Endometrium (tissue), 2 donors: ENCODE measurements around the gene PAQR7.
A peak's percentile ranks its signal among the peaks of the same experiment; 100 is the strongest.

Experiments
- FAIRE-seq: peaks from 2 replicates; lab custom pipeline; 2012; peaks lifted over from hg19 to GRCh38; lab: Jason Lieb, UNC
- donor health status: control.
- donor health status: control.

The PAQR7 gene

GRCh38 chr1:25873120-25873519, 2.4 kb downstream of the PAQR7 start:
- FAIRE-seq, result no peak

GRCh38 chr1:25872713-25873112, 2.8 kb downstream of the PAQR7 start:
- FAIRE-seq, result no peak

GRCh38 chr1:25871704-25872494, 3.6 kb downstream of the PAQR7 start:
- FAIRE-seq, result no peak

- no peak for FAIRE-seq
Measured at GRCh38 chr1:25871086-25871703, 4.3 kb downstream of the PAQR7 start.

GRCh38 chr1:25870614-25871013, 4.9 kb downstream of the PAQR7 start:
- no peak for FAIRE-seq

GRCh38 chr1:25869909-25870606, 5.5 kb downstream of the PAQR7 start:
- FAIRE-seq, result no peak

GRCh38 chr1:25867210-25867991, 8.1 kb downstream of the PAQR7 start:
- peak; percentile 37 for FAIRE-seq

- no peak for FAIRE-seq
Measured at GRCh38 chr1:25866288-25866687, 9.2 kb downstream of the PAQR7 start.

GRCh38 chr1:25864434-25864833, 11.1 kb downstream of the PAQR7 start:
- FAIRE-seq, result no peak

GRCh38 chr1:25863486-25864262, 11.8 kb downstream of the PAQR7 start:
- no peak for FAIRE-seq

GRCh38 chr1:25862785-25863485, 12.6 kb downstream of the PAQR7 start:
- FAIRE-seq, result no peak

GRCh38 chr1:25861316-25862286, 13.9 kb downstream of the PAQR7 start:
- FAIRE-seq, result no peak

GRCh38 chr1:25858906-25859789, 16.4 kb downstream of the PAQR7 start, which contains the start of gene AUNIP:
Gene AUNIP (minus strand): TSS chr1:25859457. CDS start chr1:25859357, 100 bp downstream.
- FAIRE-seq, result no peak

GRCh38 chr1:25858494-25858893, 17.0 kb downstream of the PAQR7 start:
- no peak for FAIRE-seq

GRCh38 chr1:25856856-25857255, 18.7 kb downstream of the PAQR7 start:
- FAIRE-seq, result no peak

GRCh38 chr1:25854554-25854953, 21.0 kb downstream of the PAQR7 start:
- FAIRE-seq, result no peak

GRCh38 chr1:25848531-25848930, 27.0 kb downstream of the PAQR7 start:
- no peak for FAIRE-seq

- no peak for FAIRE-seq
Measured at GRCh38 chr1:25847929-25848328, 27.6 kb downstream of the PAQR7 start.

GRCh38 chr1:25845664-25846063, 29.8 kb downstream of the PAQR7 start:
- FAIRE-seq, result no peak
